GM23338 (cell line): ENCODE results near the gene GPA33. TPM values are rescaled to one million over a fixed set of nuclear protein-coding genes. Genes with fewer than 3 reads are reported as not detected.

Experiments
- ATAC-seq: fragments of 200-7000 bp; cut with Tn5 transposase; 3 replicates; pipeline ENCODE4 v1.9.1; 2020
- DNase-seq: peaks from one replicate; pipeline ENCODE4 v3.0.0-alpha.2; 2015; ENCODE audit warnings: low spot score
- H2AFZ ChIP-seq: fragments of 200-600 bp; sonication (generic); 2 replicates; pipeline ENCODE4 v1.8.0; 2016; ENCODE audit warnings: antibody characterized with exemption, mild to moderate bottlenecking, moderate library complexity
- H3F3A ChIP-seq: fragments of 200-600 bp; sonication (generic); replicated peaks from 2 replicates; pipeline ENCODE4 v1.8.0; 2017; ENCODE audit warnings: antibody characterized with exemption, mixed run types, low read depth
- H3K27ac ChIP-seq: fragments of 200-600 bp; sonication (generic); 2 replicates; pipeline ENCODE4 v1.6.1; 2016; ENCODE audit warnings: low read depth
- H3K27me3 ChIP-seq: fragments of 200-600 bp; sonication (generic); 2 replicates; pipeline ENCODE4 v1.8.0; 2016; ENCODE audit warnings: mild to moderate bottlenecking, mixed run types, moderate library complexity; ENCODE audit not compliant: insufficient read depth
- H3K36me3 ChIP-seq: fragments of 200-600 bp; sonication (generic); 2 replicates; pipeline ENCODE4 v1.8.0; 2016; ENCODE audit warnings: mild to moderate bottlenecking; ENCODE audit not compliant: insufficient read depth
- H3K4me1 ChIP-seq: fragments of 200-600 bp; sonication (generic); 2 replicates; pipeline ENCODE4 v1.8.0; 2016; ENCODE audit warnings: mild to moderate bottlenecking, moderate library complexity; ENCODE audit not compliant: insufficient read depth
- H3K4me2 ChIP-seq: fragments of 200-600 bp; sonication (generic); 2 replicates; pipeline ENCODE4 v1.7.1; 2017; ENCODE audit warnings: mixed run types
- H3K4me3 ChIP-seq: fragments of 200-600 bp; sonication (generic); 2 replicates; pipeline ENCODE4 v1.6.1; 2016; ENCODE audit warnings: mixed run types
- H3K79me2 ChIP-seq: fragments of 200-600 bp; sonication (generic); replicated peaks from 2 replicates; pipeline ENCODE4 v1.8.0; 2017; ENCODE audit warnings: mild to moderate bottlenecking; ENCODE audit not compliant: insufficient read depth
- H3K9me2 ChIP-seq: fragments of 200-600 bp; sonication (generic); 2 replicates; pipeline ENCODE4 v1.8.0; 2017; ENCODE audit not compliant: insufficient read depth
- H4K20me1 ChIP-seq: fragments of 200-600 bp; sonication (generic); replicated peaks from 2 replicates; pipeline ENCODE4 v1.8.0; 2017; ENCODE audit warnings: mild to moderate bottlenecking; ENCODE audit not compliant: insufficient read depth
- H3K27ac Mint-ChIP-seq: 2 replicates; pipeline ENCODE4 v1.8.0; 2020; ENCODE audit warnings: inconsistent platforms, mild to moderate bottlenecking, moderate library complexity, mixed read lengths
- H3K27me3 Mint-ChIP-seq: 3 replicates; pipeline ENCODE4 v1.8.0; 2022; ENCODE audit warnings: low read depth, mild to moderate bottlenecking, moderate library complexity, mixed read lengths, inconsistent platforms; ENCODE audit not compliant: insufficient read depth, poor library complexity
- H3K36me3 Mint-ChIP-seq: 3 replicates; pipeline ENCODE4 v1.8.0; 2021; ENCODE audit warnings: low read depth, mild to moderate bottlenecking, inconsistent platforms, moderate library complexity, mixed read lengths
- H3K4me1 Mint-ChIP-seq: 3 replicates; pipeline ENCODE4 v1.8.0; 2020; ENCODE audit warnings: mild to moderate bottlenecking, inconsistent platforms, mixed read lengths
- H3K4me3 Mint-ChIP-seq: 3 replicates; pipeline ENCODE4 v1.8.0; 2021; ENCODE audit warnings: moderate library complexity, mild to moderate bottlenecking, inconsistent platforms, mixed read lengths
- H3K9me3 Mint-ChIP-seq: 3 replicates; pipeline ENCODE4 v1.8.0; 2020; ENCODE audit warnings: moderate library complexity, mild to moderate bottlenecking, inconsistent platforms, mixed read lengths
- CREB1 ChIP-seq: fragments of 250-450 bp; sonication (Bioruptor Pico); IDR thresholded peaks from 2 replicates; pipeline ENCODE4 v1.5.0; 2020; ENCODE audit warnings: low read depth, mild to moderate bottlenecking, moderate library complexity
- CTCF ChIP-seq, 2 experiments: fragments of 200-600 bp in 1 of 2; sonication (generic) in 1 of 2; conservative IDR thresholded peaks; 2 replicates each; pipeline versions ENCODE4 v1.5.1 to v1.6.1; 2016 to 2017; ENCODE audit warnings: antibody characterized with exemption in 2 of 2, low read depth in 2 of 2, mild to moderate bottlenecking in 2 of 2, moderate library complexity in 1 of 2
- EZH2 ChIP-seq: fragments of 200-600 bp; sonication (generic); IDR thresholded peaks from one replicate; pipeline ENCODE4 v1.8.0; 2017; ENCODE audit warnings: antibody characterized with exemption, mild to moderate bottlenecking, low read depth; ENCODE audit not compliant: unreplicated experiment
- EZH2phosphoT487 ChIP-seq: fragments of 200-600 bp; sonication (generic); IDR thresholded peaks from one replicate; pipeline ENCODE4 v1.8.1; 2018; ENCODE audit warnings: antibody characterized with exemption; ENCODE audit not compliant: unreplicated experiment
- JUNB ChIP-seq: IDR thresholded peaks from one replicate; pipeline ENCODE4 v1.6.1; 2016; ENCODE audit warnings: antibody characterized with exemption; ENCODE audit not compliant: unreplicated experiment
- NANOG ChIP-seq: IDR thresholded peaks from 2 replicates; pipeline ENCODE4 v1.6.1; 2016; ENCODE audit warnings: antibody characterized with exemption, borderline replicate concordance
- POLR2AphosphoS5 ChIP-seq: IDR thresholded peaks from 2 replicates; pipeline ENCODE4 v1.6.1; 2016; ENCODE audit warnings: antibody characterized with exemption, low read depth
- REST ChIP-seq: IDR thresholded peaks from one replicate; pipeline ENCODE4 v1.6.1; 2018; ENCODE audit warnings: antibody characterized with exemption; ENCODE audit not compliant: unreplicated experiment
- STAT1 ChIP-seq: IDR thresholded peaks from one replicate; pipeline ENCODE4 v1.6.1; 2016; ENCODE audit warnings: antibody characterized with exemption; ENCODE audit not compliant: unreplicated experiment
- ZNF114 ChIP-seq: fragments of 250-450 bp; sonication (Bioruptor Pico); IDR thresholded peaks from 2 replicates; pipeline ENCODE4 v1.5.0; 2020; ENCODE audit warnings: mild to moderate bottlenecking, moderate library complexity
- ZNF331 ChIP-seq: fragments of 250-450 bp; sonication (Bioruptor Pico); IDR thresholded peaks from 2 replicates; pipeline ENCODE4 v1.5.0; 2020; ENCODE audit warnings: low read depth, mild to moderate bottlenecking, moderate library complexity
- polyA plus RNA-seq: library from polyadenylated mRNA; unstranded; fragments of >200 nt; fragmentation: Nextera tagmentation; extraction: Ambion mirVana; gene quantifications from 2 replicates; pipeline ENCODE4 v1.2.1, GENCODE V29; 2016
- total RNA-seq: library from RNA; depleted of rRNA; stranded (reverse); fragments of >200 nt; shearing (Covaris generic); gene quantifications from 2 replicates; pipeline ENCODE4 v1.2.3, GENCODE V29; 2014
- TF ChIP-seq, protein P1 (sequence below): fragments of 250-450 bp; sonication (Bioruptor Pico); IDR thresholded peaks from 2 replicates; pipeline ENCODE4 v1.5.0; 2020; ENCODE audit warnings: mild to moderate bottlenecking, moderate library complexity
- TF ChIP-seq, protein P2 (sequence below): IDR thresholded peaks from 2 replicates; pipeline ENCODE4 v1.6.1; 2016; ENCODE audit warnings: antibody characterized with exemption

The GPA33 gene
- total and polyA plus RNA-seq, 2 experiments from 2014 or later: 0.10 to 0.28 TPM

GRCh38 chr1:167130829-167131510 lies 40.8 kb upstream of the GPA33 start:
- no peak for DNase-seq
- Histone ChIP-seq H3K27me3 (no peaks in the 10 kb centered on the region), H4K20me1 (no peaks in the 10 kb centered on the region), H3K4me1 (peaks cover 13% of the 10 kb centered on the region), H3K9me2 (peaks cover 3% of the 10 kb centered on the region; the same call in 1 of the 2 replicates), H3K79me2 (no peaks in the 10 kb centered on the region), H2AFZ (no peak overlapping the region), H3K36me3 (no peaks in the 10 kb centered on the region), H3F3A (no peaks in the 10 kb centered on the region), H3K27ac (no peak overlapping the region), H3K4me2 (no peak overlapping the region), H3K4me3 (no peak overlapping the region)
- Mint-ChIP-seq H3K27ac (no peak overlapping the region), H3K36me3 (peaks cover 3% of the 10 kb centered on the region; the same call in 2 of the 3 replicates), H3K27me3 (peaks cover 6% of the 10 kb centered on the region), H3K9me3 (no peaks in the 10 kb centered on the region; the same call in 2 of the 3 replicates), H3K4me1 (peaks cover 14% of the 10 kb centered on the region), H3K4me3 (no peak overlapping the region)
- TF ChIP-seq CREB1 (CRISPR knock-in tag) (no peak), NANOG (no peak), EZH2 (no peak), CTCF (conservative IDR thresholded peaks at IDR 0.05; ENCODE audit: low read depth in 2 of 2) (no peak), POLR2AphosphoS5 (no peak), ZNF114 (CRISPR knock-in tag) (no peak), JUNB (no peak), ZNF331 (no peak), EZH2phosphoT487 (no peak), REST (no peak), STAT1 (no peak)
- TF ChIP-seq, protein P1, sequence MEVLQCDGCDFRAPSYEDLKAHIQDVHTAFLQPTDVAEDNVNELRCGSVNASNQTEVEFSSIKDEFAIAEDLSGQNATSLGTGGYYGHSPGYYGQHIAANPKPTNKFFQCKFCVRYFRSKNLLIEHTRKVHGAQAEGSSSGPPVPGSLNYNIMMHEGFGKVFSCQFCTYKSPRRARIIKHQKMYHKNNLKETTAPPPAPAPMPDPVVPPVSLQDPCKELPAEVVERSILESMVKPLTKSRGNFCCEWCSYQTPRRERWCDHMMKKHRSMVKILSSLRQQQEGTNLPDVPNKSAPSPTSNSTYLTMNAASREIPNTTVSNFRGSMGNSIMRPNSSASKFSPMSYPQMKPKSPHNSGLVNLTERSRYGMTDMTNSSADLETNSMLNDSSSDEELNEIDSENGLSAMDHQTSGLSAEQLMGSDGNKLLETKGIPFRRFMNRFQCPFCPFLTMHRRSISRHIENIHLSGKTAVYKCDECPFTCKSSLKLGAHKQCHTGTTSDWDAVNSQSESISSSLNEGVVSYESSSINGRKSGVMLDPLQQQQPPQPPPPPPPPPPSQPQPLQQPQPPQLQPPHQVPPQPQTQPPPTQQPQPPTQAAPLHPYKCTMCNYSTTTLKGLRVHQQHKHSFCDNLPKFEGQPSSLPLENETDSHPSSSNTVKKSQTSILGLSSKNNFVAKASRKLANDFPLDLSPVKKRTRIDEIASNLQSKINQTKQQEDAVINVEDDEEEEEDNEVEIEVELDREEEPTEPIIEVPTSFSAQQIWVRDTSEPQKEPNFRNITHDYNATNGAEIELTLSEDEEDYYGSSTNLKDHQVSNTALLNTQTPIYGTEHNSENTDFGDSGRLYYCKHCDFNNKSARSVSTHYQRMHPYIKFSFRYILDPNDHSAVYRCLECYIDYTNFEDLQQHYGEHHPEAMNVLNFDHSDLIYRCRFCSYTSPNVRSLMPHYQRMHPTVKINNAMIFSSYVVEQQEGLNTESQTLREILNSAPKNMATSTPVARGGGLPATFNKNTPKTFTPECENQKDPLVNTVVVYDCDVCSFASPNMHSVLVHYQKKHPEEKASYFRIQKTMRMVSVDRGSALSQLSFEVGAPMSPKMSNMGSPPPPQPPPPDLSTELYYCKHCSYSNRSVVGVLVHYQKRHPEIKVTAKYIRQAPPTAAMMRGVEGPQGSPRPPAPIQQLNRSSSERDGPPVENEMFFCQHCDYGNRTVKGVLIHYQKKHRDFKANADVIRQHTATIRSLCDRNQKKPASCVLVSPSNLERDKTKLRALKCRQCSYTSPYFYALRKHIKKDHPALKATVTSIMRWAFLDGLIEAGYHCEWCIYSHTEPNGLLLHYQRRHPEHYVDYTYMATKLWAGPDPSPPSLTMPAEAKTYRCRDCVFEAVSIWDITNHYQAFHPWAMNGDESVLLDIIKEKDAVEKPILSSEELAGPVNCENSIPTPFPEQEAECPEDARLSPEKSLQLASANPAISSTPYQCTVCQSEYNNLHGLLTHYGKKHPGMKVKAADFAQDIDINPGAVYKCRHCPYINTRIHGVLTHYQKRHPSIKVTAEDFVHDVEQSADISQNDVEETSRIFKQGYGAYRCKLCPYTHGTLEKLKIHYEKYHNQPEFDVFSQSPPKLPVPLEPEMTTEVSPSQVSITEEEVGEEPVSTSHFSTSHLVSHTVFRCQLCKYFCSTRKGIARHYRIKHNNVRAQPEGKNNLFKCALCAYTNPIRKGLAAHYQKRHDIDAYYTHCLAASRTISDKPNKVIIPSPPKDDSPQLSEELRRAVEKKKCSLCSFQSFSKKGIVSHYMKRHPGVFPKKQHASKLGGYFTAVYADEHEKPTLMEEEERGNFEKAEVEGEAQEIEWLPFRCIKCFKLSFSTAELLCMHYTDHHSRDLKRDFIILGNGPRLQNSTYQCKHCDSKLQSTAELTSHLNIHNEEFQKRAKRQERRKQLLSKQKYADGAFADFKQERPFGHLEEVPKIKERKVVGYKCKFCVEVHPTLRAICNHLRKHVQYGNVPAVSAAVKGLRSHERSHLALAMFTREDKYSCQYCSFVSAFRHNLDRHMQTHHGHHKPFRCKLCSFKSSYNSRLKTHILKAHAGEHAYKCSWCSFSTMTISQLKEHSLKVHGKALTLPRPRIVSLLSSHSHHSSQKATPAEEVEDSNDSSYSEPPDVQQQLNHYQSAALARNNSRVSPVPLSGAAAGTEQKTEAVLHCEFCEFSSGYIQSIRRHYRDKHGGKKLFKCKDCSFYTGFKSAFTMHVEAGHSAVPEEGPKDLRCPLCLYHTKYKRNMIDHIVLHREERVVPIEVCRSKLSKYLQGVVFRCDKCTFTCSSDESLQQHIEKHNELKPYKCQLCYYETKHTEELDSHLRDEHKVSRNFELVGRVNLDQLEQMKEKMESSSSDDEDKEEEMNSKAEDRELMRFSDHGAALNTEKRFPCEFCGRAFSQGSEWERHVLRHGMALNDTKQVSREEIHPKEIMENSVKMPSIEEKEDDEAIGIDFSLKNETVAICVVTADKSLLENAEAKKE: no peak
- TF ChIP-seq, protein P2, sequence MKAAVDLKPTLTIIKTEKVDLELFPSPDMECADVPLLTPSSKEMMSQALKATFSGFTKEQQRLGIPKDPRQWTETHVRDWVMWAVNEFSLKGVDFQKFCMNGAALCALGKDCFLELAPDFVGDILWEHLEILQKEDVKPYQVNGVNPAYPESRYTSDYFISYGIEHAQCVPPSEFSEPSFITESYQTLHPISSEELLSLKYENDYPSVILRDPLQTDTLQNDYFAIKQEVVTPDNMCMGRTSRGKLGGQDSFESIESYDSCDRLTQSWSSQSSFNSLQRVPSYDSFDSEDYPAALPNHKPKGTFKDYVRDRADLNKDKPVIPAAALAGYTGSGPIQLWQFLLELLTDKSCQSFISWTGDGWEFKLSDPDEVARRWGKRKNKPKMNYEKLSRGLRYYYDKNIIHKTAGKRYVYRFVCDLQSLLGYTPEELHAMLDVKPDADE: no peak
- ATAC-seq: no peak
